Measurements from ENCODE around the gene GRHL1.
"Not testable (repeated sequence)": the region's sequence is repeated elsewhere in the genome, so short reads cannot be mapped to it uniquely, and the experiment has no call there.

The GRHL1 gene

GRCh38 chr2:9998916-9999654 lies 47.6 kb downstream of the GRHL1 start:
- DNase-seq, result peak; percentile 20

- DNase-seq, result no peak
These were observed 48.2 kb downstream of the GRHL1 start for GRCh38 chr2:9999693-10000092.

- no peak for DNase-seq
These were observed 49.0 kb downstream of the GRHL1 start for GRCh38 chr2:10000541-10000940.

- DNase-seq, result no peak
These were observed 50.1 kb downstream of the GRHL1 start for GRCh38 chr2:10001586-10001985.

GRCh38 chr2:10002109-10002508 lies 50.6 kb downstream of the GRHL1 start:
- DNase-seq, result no peak

- no peak for DNase-seq
These were observed 51.2 kb downstream of the GRHL1 start for GRCh38 chr2:10002681-10003080.

GRCh38 chr2:10003206-10004125 lies 52.0 kb downstream of the GRHL1 start:
- DNase-seq, result no peak

- DNase-seq, result no peak
These were observed 52.9 kb downstream of the GRHL1 start for GRCh38 chr2:10004401-10004800.

- DNase-seq, result no peak
These were observed 53.3 kb downstream of the GRHL1 start for GRCh38 chr2:10004836-10005235.

- DNase-seq, result no peak
These were observed 54.2 kb downstream of the GRHL1 start for GRCh38 chr2:10005461-10006235.

GRCh38 chr2:10006236-10007161 lies 55.0 kb downstream of the GRHL1 start:
- DNase-seq, result no peak

- no peak for DNase-seq
These were observed 55.9 kb downstream of the GRHL1 start for GRCh38 chr2:10007435-10007834.

GRCh38 chr2:10007921-10008808 lies 56.7 kb downstream of the GRHL1 start:
- no peak for DNase-seq

- no peak for DNase-seq
These were observed 57.3 kb downstream of the GRHL1 start for GRCh38 chr2:10008809-10009176.

GRCh38 chr2:10009271-10009810 lies 57.8 kb downstream of the GRHL1 start:
- DNase-seq, result no peak

GRCh38 chr2:10009811-10010781 lies 58.6 kb downstream of the GRHL1 start:
- DNase-seq, result no peak

- DNase-seq, result not testable (repeated sequence)
These were observed 59.5 kb downstream of the GRHL1 start for GRCh38 chr2:10010861-10011605.

- DNase-seq, result not testable (repeated sequence)
These were observed 60.3 kb downstream of the GRHL1 start for GRCh38 chr2:10011606-10012325.

Measured in activated CD8-positive, alpha-beta memory T cell treated with anti-CD3 and anti-CD28 coated beads, Interleukin-2, amount 50 U/mL, for 48 hours (primary cell).